Kidney epithelial cell (primary cell): ENCODE data around the gene SMAD6. TPM values are rescaled to one million over a fixed set of nuclear protein-coding genes. Genes with fewer than 3 reads are reported as not detected.

Experiments used
- DNase-seq: peaks from one replicate; pipeline ENCODE4 v3.0.0-alpha.2; 2010; ENCODE audit warnings: low read depth
- H3K27me3 ChIP-seq: 2 replicates; pipeline ENCODE4 v1.6.0; 2011; ENCODE audit warnings: low read length; ENCODE audit not compliant: control insufficient read depth, insufficient read depth
- H3K36me3 ChIP-seq: 2 replicates; pipeline ENCODE4 v1.5.1; 2011; ENCODE audit warnings: low read length; ENCODE audit not compliant: control insufficient read depth, insufficient read depth
- H3K4me3 ChIP-seq: 2 replicates; pipeline ENCODE4 v1.5.1; 2011; ENCODE audit warnings: low read depth, mild to moderate bottlenecking, control low read depth, low read length
- CTCF ChIP-seq: IDR thresholded peaks from 2 replicates; pipeline ENCODE4 v1.5.1; 2011; ENCODE audit warnings: mild to moderate bottlenecking, moderate library complexity, low read length, control low read depth, inconsistent platforms; ENCODE audit not compliant: insufficient read depth, poor library complexity, severe bottlenecking
- total RNA-seq: library from RNA; depleted of rRNA; stranded (reverse); fragments of >200 nt; gene quantifications from 2 replicates; pipeline ENCODE4 v1.2.3, GENCODE V29; 2015

The SMAD6 gene
- total RNA-seq, 1 donor from 2014 or later, result 8.3 TPM

- DNase-seq, result no peak
- H3K36me3 ChIP-seq, result no peaks in the 10 kb centered on the region
- no peaks in the 10 kb centered on the region for H3K27me3 ChIP-seq
- no peak overlapping the region for H3K4me3 ChIP-seq
- no peak for TF ChIP-seq CTCF
Measured at GRCh38 chr15:66743204-66743603, 41.2 kb downstream of the SMAD6 start.

GRCh38 chr15:66743703-66744536 lies 41.9 kb downstream of the SMAD6 start:
- Histone ChIP-seq H3K36me3 (no peaks in the 10 kb centered on the region), H3K4me3 (no peak overlapping the region), H3K27me3 (no peaks in the 10 kb centered on the region)
- no peak for DNase-seq
- TF ChIP-seq CTCF, result no peak

GRCh38 chr15:66744610-66745279 lies 42.7 kb downstream of the SMAD6 start:
- no peaks in the 10 kb centered on the region for H3K27me3 ChIP-seq
- TF ChIP-seq CTCF, result no peak
- DNase-seq, result no peak
- H3K4me3 ChIP-seq, result no peak overlapping the region
- no peaks in the 10 kb centered on the region for H3K36me3 ChIP-seq

GRCh38 chr15:66745530-66746230 lies 43.6 kb downstream of the SMAD6 start:
- TF ChIP-seq CTCF, result no peak

GRCh38 chr15:66746231-66746605 lies 44.2 kb downstream of the SMAD6 start:
- DNase-seq, result no peak
- no peaks in the 10 kb centered on the region for H3K27me3 ChIP-seq
- TF ChIP-seq CTCF, result no peak
- no peak overlapping the region for H3K4me3 ChIP-seq
- H3K36me3 ChIP-seq, result no peaks in the 10 kb centered on the region

More at GRCh38 chr15:66745530-66746230, 43.6 kb downstream of the SMAD6 start:
- no peaks in the 10 kb centered on the region for H3K27me3 ChIP-seq
- DNase-seq, result no peak
- no peaks in the 10 kb centered on the region for H3K36me3 ChIP-seq
- H3K4me3 ChIP-seq, result no peak overlapping the region
